Measurements from ENCODE around the gene FHOD1. TPM values are rescaled to one million over a fixed set of nuclear protein-coding genes. Genes with fewer than 3 reads are reported as not detected.

FHOD1 gene
- total and polyA plus RNA-seq, 2 of the 13 experiments (the other 11 are each of a cell fraction or from before 2014, with no cell fraction given) = 20.0 to 20.8 TPM

DNA sequence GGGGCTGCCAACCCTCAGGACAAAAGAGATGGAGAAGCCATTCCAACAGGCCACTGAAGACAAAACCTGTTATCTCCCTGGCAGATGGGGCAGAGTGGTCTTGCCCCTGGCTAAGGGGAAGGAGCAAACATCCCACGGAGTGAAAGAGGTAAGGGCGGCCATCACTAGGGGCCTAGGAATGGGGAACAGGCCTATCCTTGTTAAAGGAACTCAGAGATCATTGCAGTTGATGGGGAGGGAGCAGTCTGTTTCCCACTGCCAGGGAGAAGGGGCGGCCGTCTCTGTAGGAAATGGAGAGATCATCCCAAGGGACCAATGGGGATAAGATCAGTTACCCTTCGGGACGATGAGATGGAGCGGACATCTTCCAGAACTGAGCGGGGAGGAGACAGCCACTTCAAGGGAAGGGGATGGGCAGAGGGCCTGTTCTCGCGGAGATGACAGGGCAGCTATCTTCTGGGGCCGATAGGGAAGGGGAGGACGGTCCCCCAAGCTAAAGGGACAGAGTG, 20.9 kb downstream of the FHOD1 start:
- in situ Hi-C loops (cut with HindIII; ENCODE audit: extremely low pct_ligation_motif_present, low pct_unique_long_range_greater_than_20kb) (no loop called here), intact Hi-C loops (cut with micrococcal nuclease; ENCODE audit: unreplicated experiment) (loop anchor here (5.0 kb wide), 1 partner anchor 39 kb away; no protein-coding TSS in a partner anchor)
- Histone ChIP-seq H2AFZ (ENCODE audit: low read length) (no peak overlapping the region), H3K9ac (ENCODE audit: insufficient read depth, low read depth, low read length) (peak overlapping the region; percentile 98), H3K27me3 (ENCODE audit: control insufficient read depth in 1 of 2, insufficient read depth in 2 of 2, low read length in 2 of 2) (peaks cover 0 to 4% of the 10 kb centered on the region in 2 experiments; a peak in 1 of 5 replicates), H3K4me3 (replicated peaks in 1 of 3; ENCODE audit: insufficient read depth in 1 of 3, low read depth in 2 of 3, low read length in 3 of 3) (peak overlapping the region; percentile 97 to 100 (median 98)), H3K27ac (ENCODE audit: extremely low read length, insufficient read depth, low read length) (no peak overlapping the region), H3K4me2 (ENCODE audit: low read depth, low read length) (peak overlapping the region; percentile 93), H3K36me3 (replicated peaks in 1 of 2; ENCODE audit: control insufficient read depth in 1 of 2, insufficient read depth in 2 of 2, low read length in 2 of 2) (peaks cover 23 to 33% of the 10 kb centered on the region in 2 experiments), H3K79me2 (ENCODE audit: insufficient read depth, low read length) (peaks cover 17% of the 10 kb centered on the region), H3K4me1 (ENCODE audit: insufficient read depth, low read length) (peaks cover 34% of the 10 kb centered on the region), H3K9me3 (ENCODE audit: low read length) (no peaks in the 10 kb centered on the region), H4K20me1 (ENCODE audit: insufficient read depth, low read length) (no peaks in the 10 kb centered on the region; the same call in 1 of the 2 replicates)
- POLR2A ChIA-PET = interaction anchor here (0.6 to 3.2 kb wide), 22 partner anchors 9 to 335 kb away, joined by 3 to 71 read pairs (median 4); partner anchors contain the start of genes ATP6V0D1, ELMO3, FHOD1 and NOL3
- no peak; the same call in 1 of the 3 replicates for ATAC-seq
- CTCF ChIA-PET (ENCODE audit: low intra/inter-chr PET ratio, low total read pairs) = no interaction called here
- WGBS (ENCODE audit: low lambda C conversion rate) = 9% methylated on average over 12 of the region's 12 CpGs
- BruUV-seq (replicated peaks) = no TSS peak
- no peak for FAIRE-seq
- no peak for DNase-seq (ENCODE audit: low spot score)
- 0 out of 2 replicates have a peak, but pooled peaks have one; percentile 17 for TF ChIP-seq ZFP41 (CRISPR knock-in tag; IDR thresholded peaks at IDR 0.05; ENCODE audit: borderline replicate concordance)
- TF ChIP-seq NFRKB (IDR thresholded peaks at IDR 0.05) = no peak
- TF ChIP-seq ZNF367 (CRISPR knock-in tag; IDR thresholded peaks at IDR 0.05; ENCODE audit: borderline replicate concordance) = no peak
- TF ChIP-seq ZNF724P (CRISPR knock-in tag; IDR thresholded peaks at IDR 0.05; ENCODE audit: borderline replicate concordance) = 0 out of 2 replicates have a peak, but pooled peaks have one; percentile 38
- peak; percentile 86; the same call in 1 of the 2 replicates for TF ChIP-seq ZNF749 (CRISPR knock-in tag; IDR thresholded peaks at IDR 0.05; ENCODE audit: borderline replicate concordance)
- TF ChIP-seq, protein P1, sequence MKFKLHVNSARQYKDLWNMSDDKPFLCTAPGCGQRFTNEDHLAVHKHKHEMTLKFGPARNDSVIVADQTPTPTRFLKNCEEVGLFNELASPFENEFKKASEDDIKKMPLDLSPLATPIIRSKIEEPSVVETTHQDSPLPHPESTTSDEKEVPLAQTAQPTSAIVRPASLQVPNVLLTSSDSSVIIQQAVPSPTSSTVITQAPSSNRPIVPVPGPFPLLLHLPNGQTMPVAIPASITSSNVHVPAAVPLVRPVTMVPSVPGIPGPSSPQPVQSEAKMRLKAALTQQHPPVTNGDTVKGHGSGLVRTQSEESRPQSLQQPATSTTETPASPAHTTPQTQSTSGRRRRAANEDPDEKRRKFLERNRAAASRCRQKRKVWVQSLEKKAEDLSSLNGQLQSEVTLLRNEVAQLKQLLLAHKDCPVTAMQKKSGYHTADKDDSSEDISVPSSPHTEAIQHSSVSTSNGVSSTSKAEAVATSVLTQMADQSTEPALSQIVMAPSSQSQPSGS (CRISPR knock-in tag; IDR thresholded peaks at IDR 0.05) = no peak
- TF ChIP-seq, protein P2, sequence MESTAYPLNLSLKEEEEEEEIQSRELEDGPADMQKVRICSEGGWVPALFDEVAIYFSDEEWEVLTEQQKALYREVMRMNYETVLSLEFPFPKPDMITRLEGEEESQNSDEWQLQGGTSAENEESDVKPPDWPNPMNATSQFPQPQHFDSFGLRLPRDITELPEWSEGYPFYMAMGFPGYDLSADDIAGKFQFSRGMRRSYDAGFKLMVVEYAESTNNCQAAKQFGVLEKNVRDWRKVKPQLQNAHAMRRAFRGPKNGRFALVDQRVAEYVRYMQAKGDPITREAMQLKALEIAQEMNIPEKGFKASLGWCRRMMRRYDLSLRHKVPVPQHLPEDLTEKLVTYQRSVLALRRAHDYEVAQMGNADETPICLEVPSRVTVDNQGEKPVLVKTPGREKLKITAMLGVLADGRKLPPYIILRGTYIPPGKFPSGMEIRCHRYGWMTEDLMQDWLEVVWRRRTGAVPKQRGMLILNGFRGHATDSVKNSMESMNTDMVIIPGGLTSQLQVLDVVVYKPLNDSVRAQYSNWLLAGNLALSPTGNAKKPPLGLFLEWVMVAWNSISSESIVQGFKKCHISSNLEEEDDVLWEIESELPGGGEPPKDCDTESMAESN (CRISPR knock-in tag; conservative IDR thresholded peaks at IDR 0.05) = peak; percentile 57; the same call in 1 of the 2 replicates
- peak; percentile 69; the same call in 1 of the 2 replicates for TF ChIP-seq HES4 (CRISPR knock-in tag; IDR thresholded peaks at IDR 0.05; ENCODE audit: borderline replicate concordance)
- 0 out of 2 replicates have a peak, but pooled peaks have one; percentile 38 for TF ChIP-seq ZNF563 (CRISPR knock-in tag; IDR thresholded peaks at IDR 0.05)
- TF ChIP-seq BORCS8-MEF2B (CRISPR knock-in tag; IDR thresholded peaks at IDR 0.05) = peak; percentile 8; the same call in 1 of the 2 replicates
- no peak for TF ChIP-seq MAF1 (CRISPR knock-in tag; IDR thresholded peaks at IDR 0.05; ENCODE audit: borderline replicate concordance)
- TF ChIP-seq, protein P3, sequence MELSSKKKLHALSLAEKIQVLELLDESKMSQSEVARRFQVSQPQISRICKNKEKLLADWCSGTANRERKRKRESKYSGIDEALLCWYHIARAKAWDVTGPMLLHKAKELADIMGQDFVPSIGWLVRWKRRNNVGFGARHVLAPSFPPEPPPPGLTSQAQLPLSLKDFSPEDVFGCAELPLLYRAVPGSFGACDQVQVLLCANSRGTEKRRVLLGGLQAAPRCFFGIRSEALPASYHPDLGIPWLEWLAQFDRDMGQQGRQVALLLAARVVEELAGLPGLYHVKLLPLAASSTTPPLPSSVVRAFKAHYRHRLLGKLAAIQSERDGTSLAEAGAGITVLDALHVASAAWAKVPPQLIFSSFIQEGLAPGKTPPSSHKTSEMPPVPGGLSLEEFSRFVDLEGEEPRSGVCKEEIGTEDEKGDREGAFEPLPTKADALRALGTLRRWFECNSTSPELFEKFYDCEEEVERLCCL (CRISPR knock-in tag; IDR thresholded peaks at IDR 0.05; ENCODE audit: borderline replicate concordance) = peak; percentile 24; the same call in 1 of the 2 replicates
- TF ChIP-seq, protein P4, sequence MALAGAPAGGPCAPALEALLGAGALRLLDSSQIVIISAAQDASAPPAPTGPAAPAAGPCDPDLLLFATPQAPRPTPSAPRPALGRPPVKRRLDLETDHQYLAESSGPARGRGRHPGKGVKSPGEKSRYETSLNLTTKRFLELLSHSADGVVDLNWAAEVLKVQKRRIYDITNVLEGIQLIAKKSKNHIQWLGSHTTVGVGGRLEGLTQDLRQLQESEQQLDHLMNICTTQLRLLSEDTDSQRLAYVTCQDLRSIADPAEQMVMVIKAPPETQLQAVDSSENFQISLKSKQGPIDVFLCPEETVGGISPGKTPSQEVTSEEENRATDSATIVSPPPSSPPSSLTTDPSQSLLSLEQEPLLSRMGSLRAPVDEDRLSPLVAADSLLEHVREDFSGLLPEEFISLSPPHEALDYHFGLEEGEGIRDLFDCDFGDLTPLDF (CRISPR knock-in tag; IDR thresholded peaks at IDR 0.05) = no peak
- TF ChIP-seq, protein P5, sequence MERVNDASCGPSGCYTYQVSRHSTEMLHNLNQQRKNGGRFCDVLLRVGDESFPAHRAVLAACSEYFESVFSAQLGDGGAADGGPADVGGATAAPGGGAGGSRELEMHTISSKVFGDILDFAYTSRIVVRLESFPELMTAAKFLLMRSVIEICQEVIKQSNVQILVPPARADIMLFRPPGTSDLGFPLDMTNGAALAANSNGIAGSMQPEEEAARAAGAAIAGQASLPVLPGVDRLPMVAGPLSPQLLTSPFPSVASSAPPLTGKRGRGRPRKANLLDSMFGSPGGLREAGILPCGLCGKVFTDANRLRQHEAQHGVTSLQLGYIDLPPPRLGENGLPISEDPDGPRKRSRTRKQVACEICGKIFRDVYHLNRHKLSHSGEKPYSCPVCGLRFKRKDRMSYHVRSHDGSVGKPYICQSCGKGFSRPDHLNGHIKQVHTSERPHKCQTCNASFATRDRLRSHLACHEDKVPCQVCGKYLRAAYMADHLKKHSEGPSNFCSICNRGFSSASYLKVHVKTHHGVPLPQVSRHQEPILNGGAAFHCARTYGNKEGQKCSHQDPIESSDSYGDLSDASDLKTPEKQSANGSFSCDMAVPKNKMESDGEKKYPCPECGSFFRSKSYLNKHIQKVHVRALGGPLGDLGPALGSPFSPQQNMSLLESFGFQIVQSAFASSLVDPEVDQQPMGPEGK (CRISPR knock-in tag; IDR thresholded peaks at IDR 0.05) = no peak
- TF ChIP-seq LCORL (IDR thresholded peaks at IDR 0.05) = no peak
- TF ChIP-seq LCORL (CRISPR knock-in tag; IDR thresholded peaks at IDR 0.05) = no peak
